ENCODE results near the gene CD200R1L.

DNA sequence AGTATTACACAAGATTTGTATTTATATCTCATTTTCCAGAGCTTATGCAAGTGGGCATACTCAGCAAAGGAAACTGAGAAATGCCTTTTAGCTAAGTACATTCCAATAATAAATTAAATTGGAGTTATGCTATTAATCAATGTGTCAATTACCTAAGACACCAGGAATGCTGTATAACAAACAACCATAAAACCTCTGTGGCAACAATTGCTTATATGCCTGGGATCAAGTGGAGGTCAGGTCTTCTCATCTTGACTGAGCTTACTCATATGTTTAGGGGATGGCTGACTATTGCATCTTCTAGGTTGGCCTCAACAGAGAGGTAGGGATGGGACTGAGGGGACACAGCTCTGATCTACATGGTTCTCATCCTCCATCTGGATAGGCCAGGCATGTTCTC, 30.7 kb downstream of the CD200R1L start:
- TF ChIP-seq, protein P1, sequence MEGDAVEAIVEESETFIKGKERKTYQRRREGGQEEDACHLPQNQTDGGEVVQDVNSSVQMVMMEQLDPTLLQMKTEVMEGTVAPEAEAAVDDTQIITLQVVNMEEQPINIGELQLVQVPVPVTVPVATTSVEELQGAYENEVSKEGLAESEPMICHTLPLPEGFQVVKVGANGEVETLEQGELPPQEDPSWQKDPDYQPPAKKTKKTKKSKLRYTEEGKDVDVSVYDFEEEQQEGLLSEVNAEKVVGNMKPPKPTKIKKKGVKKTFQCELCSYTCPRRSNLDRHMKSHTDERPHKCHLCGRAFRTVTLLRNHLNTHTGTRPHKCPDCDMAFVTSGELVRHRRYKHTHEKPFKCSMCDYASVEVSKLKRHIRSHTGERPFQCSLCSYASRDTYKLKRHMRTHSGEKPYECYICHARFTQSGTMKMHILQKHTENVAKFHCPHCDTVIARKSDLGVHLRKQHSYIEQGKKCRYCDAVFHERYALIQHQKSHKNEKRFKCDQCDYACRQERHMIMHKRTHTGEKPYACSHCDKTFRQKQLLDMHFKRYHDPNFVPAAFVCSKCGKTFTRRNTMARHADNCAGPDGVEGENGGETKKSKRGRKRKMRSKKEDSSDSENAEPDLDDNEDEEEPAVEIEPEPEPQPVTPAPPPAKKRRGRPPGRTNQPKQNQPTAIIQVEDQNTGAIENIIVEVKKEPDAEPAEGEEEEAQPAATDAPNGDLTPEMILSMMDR (IDR thresholded peaks at IDR 0.05): no peak
- TF ChIP-seq POLR2AphosphoS5 (IDR thresholded peaks at IDR 0.05; ENCODE audit: low read depth, low read length) (no peak), TCF7L2 (IDR thresholded peaks at IDR 0.05; ENCODE audit: low read depth, low read length) (no peak), SIN3A (IDR thresholded peaks at IDR 0.05; ENCODE audit: borderline replicate concordance, insufficient read depth, low read depth, low read length) (no peak)
- TF ChIP-seq, protein P2, sequence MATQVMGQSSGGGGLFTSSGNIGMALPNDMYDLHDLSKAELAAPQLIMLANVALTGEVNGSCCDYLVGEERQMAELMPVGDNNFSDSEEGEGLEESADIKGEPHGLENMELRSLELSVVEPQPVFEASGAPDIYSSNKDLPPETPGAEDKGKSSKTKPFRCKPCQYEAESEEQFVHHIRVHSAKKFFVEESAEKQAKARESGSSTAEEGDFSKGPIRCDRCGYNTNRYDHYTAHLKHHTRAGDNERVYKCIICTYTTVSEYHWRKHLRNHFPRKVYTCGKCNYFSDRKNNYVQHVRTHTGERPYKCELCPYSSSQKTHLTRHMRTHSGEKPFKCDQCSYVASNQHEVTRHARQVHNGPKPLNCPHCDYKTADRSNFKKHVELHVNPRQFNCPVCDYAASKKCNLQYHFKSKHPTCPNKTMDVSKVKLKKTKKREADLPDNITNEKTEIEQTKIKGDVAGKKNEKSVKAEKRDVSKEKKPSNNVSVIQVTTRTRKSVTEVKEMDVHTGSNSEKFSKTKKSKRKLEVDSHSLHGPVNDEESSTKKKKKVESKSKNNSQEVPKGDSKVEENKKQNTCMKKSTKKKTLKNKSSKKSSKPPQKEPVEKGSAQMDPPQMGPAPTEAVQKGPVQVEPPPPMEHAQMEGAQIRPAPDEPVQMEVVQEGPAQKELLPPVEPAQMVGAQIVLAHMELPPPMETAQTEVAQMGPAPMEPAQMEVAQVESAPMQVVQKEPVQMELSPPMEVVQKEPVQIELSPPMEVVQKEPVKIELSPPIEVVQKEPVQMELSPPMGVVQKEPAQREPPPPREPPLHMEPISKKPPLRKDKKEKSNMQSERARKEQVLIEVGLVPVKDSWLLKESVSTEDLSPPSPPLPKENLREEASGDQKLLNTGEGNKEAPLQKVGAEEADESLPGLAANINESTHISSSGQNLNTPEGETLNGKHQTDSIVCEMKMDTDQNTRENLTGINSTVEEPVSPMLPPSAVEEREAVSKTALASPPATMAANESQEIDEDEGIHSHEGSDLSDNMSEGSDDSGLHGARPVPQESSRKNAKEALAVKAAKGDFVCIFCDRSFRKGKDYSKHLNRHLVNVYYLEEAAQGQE (IDR thresholded peaks at IDR 0.05; ENCODE audit: insufficient read depth in 1 of 2, low read depth in 2 of 2, low read length in 1 of 2): no peak

Measured in Panc1 (cell line).